Neural cell (in vitro differentiated cells): Measurements from ENCODE around the gene SHQ1. TPM values are rescaled to one million over a fixed set of nuclear protein-coding genes. Genes with fewer than 3 reads are reported as not detected.
"Not testable (repeated sequence)": the region's sequence is repeated elsewhere in the genome, so short reads cannot be mapped to it uniquely, and the experiment has no call there.

Experiments
- H2AFZ ChIP-seq: fragments of 200-600, 300-800 bp; sonication (generic), shearing (Covaris generic); 2 replicates; pipeline ENCODE4 v1.6.0; 2014; ENCODE audit warnings: low read depth, mild to moderate bottlenecking, antibody characterized with exemption, low read length, moderate library complexity
- H3F3A ChIP-seq: fragments of 200-600 bp; shearing (Covaris generic); 2 replicates; pipeline ENCODE4 v1.6.1; 2016; ENCODE audit warnings: mild to moderate bottlenecking, moderate library complexity, mixed read lengths, antibody characterized with exemption, low read length; ENCODE audit not compliant: insufficient read depth, poor library complexity, severe bottlenecking
- H3K27ac ChIP-seq: fragments of 200-600, 300-800 bp; sonication (generic), shearing (Covaris generic); 2 replicates; pipeline ENCODE4 v1.5.1; 2014; ENCODE audit warnings: mild to moderate bottlenecking, low read length, moderate library complexity
- H3K27me3 ChIP-seq: fragments of 300-800, 200-600 bp; sonication (generic), shearing (Covaris generic); 2 replicates; pipeline ENCODE4 v1.6.0; 2014; ENCODE audit warnings: mild to moderate bottlenecking, low read depth, low read length, moderate library complexity; ENCODE audit not compliant: insufficient read depth
- H3K36me3 ChIP-seq: fragments of 300-800, 200-600 bp; sonication (generic), shearing (Covaris generic); 2 replicates; pipeline ENCODE4 v1.5.1; 2014; ENCODE audit warnings: mild to moderate bottlenecking, antibody characterized with exemption, low read length, moderate library complexity; ENCODE audit not compliant: insufficient read depth
- H3K4me2 ChIP-seq: fragments of 300-800, 200-600 bp; sonication (generic), shearing (Covaris generic); 2 replicates; pipeline ENCODE4 v1.6.0; 2014; ENCODE audit warnings: mild to moderate bottlenecking, low read length
- H3K4me3 ChIP-seq: fragments of 300-800, 200-600 bp; sonication (generic), shearing (Covaris generic); 2 replicates; pipeline ENCODE4 v1.5.1; 2014; ENCODE audit warnings: mild to moderate bottlenecking, low read length, moderate library complexity
- H3K79me2 ChIP-seq: fragments of 200-600 bp; shearing (Covaris generic); replicated peaks from 2 replicates; pipeline ENCODE4 v1.6.0; 2014; ENCODE audit warnings: mild to moderate bottlenecking, low read length, moderate library complexity; ENCODE audit not compliant: insufficient read depth
- H3K9ac ChIP-seq: fragments of 300-800, 200-600 bp; sonication (generic), shearing (Covaris generic); 2 replicates; pipeline ENCODE4 v1.6.1; 2016; ENCODE audit warnings: mild to moderate bottlenecking, low read length, mixed read lengths
- H3K9me2 ChIP-seq: fragments of 200-600 bp; shearing (Covaris generic); 2 replicates; pipeline ENCODE4 v1.6.1; 2016; ENCODE audit warnings: mild to moderate bottlenecking, low read length, mixed read lengths; ENCODE audit not compliant: insufficient read depth
- H3K9me3 ChIP-seq: fragments of 200-600, 300-800 bp; sonication (generic), shearing (Covaris generic); 2 replicates; pipeline ENCODE4 v1.6.1; 2016; ENCODE audit warnings: mild to moderate bottlenecking, mixed run types, low read length, moderate library complexity, mixed read lengths
- H4K20me1 ChIP-seq: fragments of 200-600 bp; shearing (Covaris generic); 2 replicates; pipeline ENCODE4 v1.6.1; 2016; ENCODE audit warnings: mild to moderate bottlenecking, mixed run types; ENCODE audit not compliant: insufficient read depth
- CTCF ChIP-seq: fragments of 450-650 bp; IDR thresholded peaks from 2 replicates; pipeline ENCODE4 v1.5.1; 2014; ENCODE audit warnings: antibody characterized with exemption, mild to moderate bottlenecking, moderate library complexity; ENCODE audit not compliant: poor library complexity, severe bottlenecking
- EP300 ChIP-seq: fragments of 450-650 bp; conservative IDR thresholded peaks from 2 replicates; pipeline ENCODE4 v1.6.1; 2014; ENCODE audit warnings: antibody characterized with exemption, mild to moderate bottlenecking, moderate library complexity; ENCODE audit not compliant: poor library complexity, severe bottlenecking
- EZH2 ChIP-seq: fragments of 200-600, 300-800 bp; shearing (Covaris generic), sonication (generic); IDR thresholded peaks from 2 replicates; pipeline ENCODE4 v1.6.1; 2014; ENCODE audit warnings: antibody characterized with exemption, low read length, borderline replicate concordance, mild to moderate bottlenecking; ENCODE audit not compliant: insufficient read depth, poor library complexity, severe bottlenecking
- MXI1 ChIP-seq: fragments of 450-650 bp; conservative IDR thresholded peaks from 2 replicates; pipeline ENCODE4 v1.6.1; 2014; ENCODE audit warnings: antibody characterized with exemption, mild to moderate bottlenecking; ENCODE audit not compliant: poor library complexity, severe bottlenecking
- POLR2AphosphoS5 ChIP-seq: IDR thresholded peaks from 2 replicates; pipeline ENCODE4 v1.6.1; 2012
- RAD21 ChIP-seq: fragments of 450-650 bp; conservative IDR thresholded peaks from 2 replicates; pipeline ENCODE4 v1.6.1; 2014; ENCODE audit warnings: antibody characterized with exemption, mild to moderate bottlenecking, moderate library complexity
- REST ChIP-seq: IDR thresholded peaks from 2 replicates; pipeline ENCODE4 v1.6.1; 2012; ENCODE audit warnings: borderline replicate concordance
- SMC3 ChIP-seq: fragments of 450-650 bp; conservative IDR thresholded peaks from 2 replicates; pipeline ENCODE4 v1.6.1; 2014; ENCODE audit warnings: antibody characterized with exemption, mild to moderate bottlenecking, moderate library complexity; ENCODE audit not compliant: poor library complexity
- TAF1 ChIP-seq: IDR thresholded peaks from 2 replicates; pipeline ENCODE4 v1.6.1; 2012; ENCODE audit warnings: low read depth
- polyA plus RNA-seq: library from polyadenylated mRNA; depleted of rRNA; stranded (reverse); fragments of >200 nt; gene quantifications from 2 replicates; pipeline ENCODE4 v1.2.3, GENCODE V29; 2014

Gene SHQ1
- polyA plus RNA-seq, 1 donor from 2014 or later: 14.3 TPM

- not testable (repeated sequence) for H3K9ac ChIP-seq, H3F3A ChIP-seq, H3K36me3 ChIP-seq
These were observed 113.2 kb downstream of the SHQ1 start for GRCh38 chr3:72735072-72735471.

GRCh38 chr3:72733676-72734075 is 114.6 kb downstream of the SHQ1 start:
- H3K9me2 ChIP-seq: no peaks in the 10 kb centered on the region
- no peak overlapping the region for H3K9ac ChIP-seq
- no peaks in the 10 kb centered on the region for H3K36me3 ChIP-seq
- no peaks in the 10 kb centered on the region for H3K9me3 ChIP-seq
- H3K27ac ChIP-seq: no peak overlapping the region
- H4K20me1 ChIP-seq: no peaks in the 10 kb centered on the region
- H3K4me3 ChIP-seq: no peak overlapping the region
- H3K27me3 ChIP-seq: peaks cover 4% of the 10 kb centered on the region
- H2AFZ ChIP-seq: no peak overlapping the region
- no peak overlapping the region for H3K4me2 ChIP-seq
- no peaks in the 10 kb centered on the region for H3F3A ChIP-seq
- no peaks in the 10 kb centered on the region for H3K79me2 ChIP-seq
- TF ChIP-seq EZH2 (no peak), MXI1 (no peak), EP300 (no peak), POLR2AphosphoS5 (no peak), CTCF (no peak), REST (no peak), SMC3 (no peak), RAD21 (no peak), TAF1 (no peak)

More at GRCh38 chr3:72735072-72735471, 113.2 kb downstream of the SHQ1 start:
- H2AFZ ChIP-seq, H3K27me3 ChIP-seq, H4K20me1 ChIP-seq, H3K9me3 ChIP-seq, H3K27ac ChIP-seq, H3K4me3 ChIP-seq, H3K79me2 ChIP-seq, H3K9me2 ChIP-seq, H3K4me2 ChIP-seq: not testable (repeated sequence)

DNA sequence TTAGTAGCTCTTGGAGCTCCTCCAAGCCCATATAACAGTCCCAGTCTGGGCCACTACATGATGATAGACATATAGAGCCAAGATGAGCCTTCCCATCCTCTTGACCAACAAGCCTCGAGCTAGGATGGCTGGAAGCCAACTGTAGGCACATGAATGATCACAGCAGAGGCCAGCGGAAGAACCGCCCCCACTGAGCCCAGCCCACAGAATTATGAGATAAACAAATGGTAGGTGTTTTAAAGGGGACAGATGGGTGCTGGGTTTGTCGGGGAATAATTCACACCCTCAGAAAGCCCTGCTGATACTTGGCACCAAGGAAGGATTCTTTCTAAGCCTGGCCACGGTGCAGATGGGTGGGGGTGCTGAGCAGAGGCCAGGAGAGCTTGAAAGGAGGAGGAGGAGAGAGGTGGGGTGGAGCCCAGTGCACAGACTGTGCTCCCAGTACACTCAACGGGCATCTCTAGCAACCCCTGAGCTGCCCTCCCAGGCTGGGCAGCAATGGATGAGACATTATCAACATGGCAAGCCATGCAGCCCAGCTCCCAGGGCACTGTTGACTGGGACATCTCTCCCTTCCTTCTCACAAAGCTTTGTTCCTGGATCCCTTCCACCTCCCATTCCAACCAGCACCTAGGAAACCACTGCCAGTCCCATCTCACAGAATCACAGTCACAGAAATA is 115.4 kb downstream of the SHQ1 start:
- H2AFZ ChIP-seq, H3K27ac ChIP-seq, H3K4me2 ChIP-seq, H3K27me3 ChIP-seq, H3K9me3 ChIP-seq, H3K36me3 ChIP-seq, H3K9me2 ChIP-seq, H3F3A ChIP-seq, H3K4me3 ChIP-seq, H3K9ac ChIP-seq, H4K20me1 ChIP-seq, H3K79me2 ChIP-seq: not testable (repeated sequence)
